Mesenchymal stem cell (in vitro differentiated cells and primary cell): Measurements from ENCODE around the gene PDE11A.
"Not testable (repeated sequence)": the region's sequence is repeated elsewhere in the genome, so short reads cannot be mapped to it uniquely, and the experiment has no call there.

Experiments
- DNase-seq: peaks from one replicate; pipeline ENCODE4 v3.0.0-alpha.2; 2013
- H2AFZ ChIP-seq: one replicate; pipeline ENCODE4 v1.6.1; 2013; ENCODE audit warnings: low read depth, mild to moderate bottlenecking, control low read depth, inconsistent platforms, low read length, moderate library complexity
- H2AK5ac ChIP-seq: 2 replicates; pipeline ENCODE4 v1.6.1; 2013; ENCODE audit warnings: low read length, moderate library complexity, mild to moderate bottlenecking, inconsistent platforms; ENCODE audit not compliant: severe bottlenecking
- H2BK120ac ChIP-seq: one replicate; pipeline ENCODE4 v1.6.1; 2013; ENCODE audit warnings: low read depth, mild to moderate bottlenecking, inconsistent platforms, low read length, moderate library complexity
- H2BK12ac ChIP-seq, 2 experiments: one replicate each; pipeline ENCODE4 v1.6.1; 2013; ENCODE audit warnings: inconsistent platforms in 2 of 2, low read length in 2 of 2, mild to moderate bottlenecking in 2 of 2, moderate library complexity in 2 of 2, control low read depth in 1 of 2
- H2BK15ac ChIP-seq: one replicate; pipeline ENCODE4 v1.6.1; 2013; ENCODE audit warnings: mild to moderate bottlenecking, low read depth, inconsistent platforms; ENCODE audit not compliant: poor library complexity, severe bottlenecking
- H2BK5ac ChIP-seq: 2 replicates; pipeline ENCODE4 v1.6.1; 2013; ENCODE audit warnings: low read depth, mild to moderate bottlenecking, low read length, control low read depth, inconsistent platforms; ENCODE audit not compliant: poor library complexity, severe bottlenecking
- H3K14ac ChIP-seq, 2 experiments: one replicate each; pipeline ENCODE4 v1.6.1; 2013; ENCODE audit warnings: inconsistent platforms in 2 of 2, low read length in 2 of 2, control low read depth in 1 of 2, mild to moderate bottlenecking in 1 of 2, moderate library complexity in 1 of 2
- H3K18ac ChIP-seq, 2 experiments: one replicate each; pipeline ENCODE4 v1.6.1; 2013; ENCODE audit warnings: inconsistent platforms in 2 of 2, low read length in 2 of 2, control low read depth in 1 of 2, low read depth in 1 of 2, mild to moderate bottlenecking in 1 of 2
- H3K23ac ChIP-seq, 2 experiments: one replicate each; pipeline ENCODE4 v1.6.1; 2013; ENCODE audit warnings: inconsistent platforms in 2 of 2, low read length in 2 of 2, mild to moderate bottlenecking in 2 of 2, moderate library complexity in 2 of 2, control low read depth in 1 of 2
- H3K27ac ChIP-seq: 2 replicates; pipeline ENCODE4 v1.5.1; 2013; ENCODE audit warnings: mild to moderate bottlenecking, moderate library complexity, low read length, control low read depth, inconsistent platforms; ENCODE audit not compliant: poor library complexity, severe bottlenecking
- H3K27me3 ChIP-seq, 2 experiments: 2 replicates each; pipeline versions ENCODE4 v1.6.1 to v1.7.0; 2013; ENCODE audit warnings: low read length in 2 of 2, mild to moderate bottlenecking in 2 of 2, moderate library complexity in 2 of 2, control low read depth in 1 of 2, inconsistent platforms in 1 of 2; ENCODE audit not compliant: control insufficient read depth in 1 of 2, insufficient read depth in 1 of 2
- H3K36me3 ChIP-seq, 2 experiments: 2 replicates each; pipeline versions ENCODE4 v1.6.1 to v1.7.0; 2013; ENCODE audit warnings: low read length in 2 of 2, control low read depth in 1 of 2, inconsistent platforms in 1 of 2, low read depth in 1 of 2, mild to moderate bottlenecking in 1 of 2; ENCODE audit not compliant: insufficient read depth in 2 of 2, control insufficient read depth in 1 of 2
- H3K4ac ChIP-seq, 2 experiments: one replicate each; pipeline ENCODE4 v1.6.1; 2013; ENCODE audit warnings: inconsistent platforms in 2 of 2, low read length in 2 of 2, mild to moderate bottlenecking in 2 of 2, moderate library complexity in 2 of 2, control low read depth in 1 of 2, low read depth in 1 of 2
- H3K4me1 ChIP-seq: 2 replicates; pipeline ENCODE4 v1.6.1; 2013; ENCODE audit warnings: low read depth, low read length, control low read depth; ENCODE audit not compliant: control insufficient read depth, insufficient read depth
- H3K4me2 ChIP-seq: 2 replicates; pipeline ENCODE4 v1.6.1; 2013; ENCODE audit warnings: low read length, mild to moderate bottlenecking, inconsistent platforms; ENCODE audit not compliant: poor library complexity, severe bottlenecking
- H3K4me3 ChIP-seq, 2 experiments: 2 replicates each; pipeline versions ENCODE4 v1.5.1 to v1.7.0; 2013; ENCODE audit warnings: low read length in 2 of 2, mild to moderate bottlenecking in 2 of 2, control low read depth in 1 of 2, low read depth in 1 of 2; ENCODE audit not compliant: insufficient read depth in 1 of 2
- H3K79me1 ChIP-seq: replicated peaks from 2 replicates; pipeline ENCODE4 v1.6.1; 2013; ENCODE audit warnings: mild to moderate bottlenecking, control low read depth, low read length, inconsistent platforms; ENCODE audit not compliant: poor library complexity, severe bottlenecking
- H3K9ac ChIP-seq: 2 replicates; pipeline ENCODE4 v1.7.0; 2013; ENCODE audit warnings: mild to moderate bottlenecking, low read length, moderate library complexity
- H3K9me3 ChIP-seq: 2 replicates; pipeline ENCODE4 v1.7.0; 2013; ENCODE audit warnings: mild to moderate bottlenecking, low read length; ENCODE audit not compliant: control insufficient read depth
- H4K8ac ChIP-seq: one replicate; pipeline ENCODE4 v1.6.1; 2013; ENCODE audit warnings: inconsistent platforms, mild to moderate bottlenecking, low read length, moderate library complexity
- H4K91ac ChIP-seq: one replicate; pipeline ENCODE4 v1.6.1; 2013; ENCODE audit warnings: mild to moderate bottlenecking, low read length, inconsistent platforms
- WGBS: methylation state at CpG from one replicate; pipeline ENCODE4 v1.1.7; 2013; ENCODE audit warnings: mixed read lengths; 5-methylcytosine and 5-hydroxymethylcytosine counted together

Gene PDE11A

GRCh38 chr2:177842243-177842642, 230.3 kb downstream of the PDE11A start:
- DNase-seq, result no peak
- Histone ChIP-seq H2BK12ac (no peak overlapping the region), H3K27ac (no peak overlapping the region), H3K4ac (no peak overlapping the region), H2BK15ac (no peak overlapping the region), H2AK5ac (no peak overlapping the region), H3K9ac (no peak overlapping the region), H4K8ac (no peak overlapping the region), H2BK5ac (no peak overlapping the region), H4K91ac (no peak overlapping the region), H3K9me3 (peaks cover 6% of the 10 kb centered on the region), H3K36me3 (no peaks in the 10 kb centered on the region), H2BK120ac (no peak overlapping the region), H3K4me1 (no peaks in the 10 kb centered on the region), H3K18ac (no peak overlapping the region), H3K4me3 (no peak overlapping the region), H3K14ac (no peak overlapping the region), H3K23ac (no peak overlapping the region), H3K27me3 (no peaks in the 10 kb centered on the region), H3K79me1 (no peaks in the 10 kb centered on the region), H3K4me2 (no peak overlapping the region), H2AFZ (no peak overlapping the region)
- 72% methylated on average over 3 of the region's 3 CpGs for WGBS

DNA sequence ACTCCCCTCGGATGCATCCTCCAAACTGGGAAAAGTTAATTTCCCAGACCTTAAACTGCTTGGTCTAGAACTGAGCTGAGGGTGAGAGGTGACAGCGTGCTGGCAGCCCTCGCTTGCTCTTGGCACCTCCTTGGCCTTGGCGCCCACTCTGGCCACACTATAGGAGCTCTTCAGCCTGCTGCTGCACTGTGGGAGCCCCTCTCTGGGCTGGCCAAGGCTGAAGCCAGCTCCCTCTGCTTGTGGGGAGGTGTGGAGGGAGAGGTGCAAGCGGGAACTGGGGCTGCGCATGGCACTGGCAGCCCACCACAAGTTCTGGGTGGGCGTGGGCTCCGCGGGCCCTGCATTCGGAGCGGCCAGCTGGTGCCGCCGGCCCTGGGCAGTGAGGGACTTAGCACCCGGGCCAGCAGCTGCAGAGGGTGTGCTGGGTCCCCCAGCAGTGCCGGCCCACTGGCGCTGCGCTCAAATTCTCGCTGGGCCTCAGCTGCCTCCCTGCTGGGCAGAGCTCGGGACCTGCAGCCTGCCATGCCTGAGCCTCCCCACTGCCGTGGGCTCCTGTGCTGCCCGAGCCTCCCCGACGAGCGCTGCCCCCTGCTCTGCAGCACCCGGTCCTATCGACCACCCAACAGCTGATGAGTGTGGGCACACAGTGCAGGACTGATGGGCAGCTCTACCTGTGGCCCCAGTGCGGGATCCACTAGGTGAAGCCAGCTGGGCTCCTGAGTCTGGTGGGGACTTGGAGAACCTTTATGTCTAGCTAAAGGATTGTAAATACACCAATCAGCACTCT, 237.0 kb downstream of the PDE11A start:
- H2BK15ac ChIP-seq, H3K4me2 ChIP-seq, H2AK5ac ChIP-seq, H4K8ac ChIP-seq, H3K4me3 ChIP-seq, H3K36me3 ChIP-seq, H2BK12ac ChIP-seq, H4K91ac ChIP-seq, H3K4ac ChIP-seq, H3K23ac ChIP-seq, H3K79me1 ChIP-seq, H3K27ac ChIP-seq, H3K9ac ChIP-seq, H3K18ac ChIP-seq, H3K27me3 ChIP-seq, H2BK120ac ChIP-seq, H2BK5ac ChIP-seq, H3K4me1 ChIP-seq, DNase-seq, H2AFZ ChIP-seq: not testable (repeated sequence)
- 93% methylated on average over 26 of the region's 27 CpGs for WGBS
- peaks cover 18% of the 10 kb centered on the region for H3K9me3 ChIP-seq
- H3K14ac ChIP-seq, result peak overlapping the region in 1 of 2 experiments; percentile 32

- Histone ChIP-seq H2BK120ac (no peak overlapping the region), H3K4me2 (no peak overlapping the region), H2AFZ (no peak overlapping the region), H3K18ac (no peak overlapping the region), H3K9me3 (peaks cover 13% of the 10 kb centered on the region), H2BK12ac (no peak overlapping the region), H3K14ac (no peak overlapping the region), H3K9ac (no peak overlapping the region), H2BK15ac (no peak overlapping the region), H3K23ac (no peak overlapping the region), H4K91ac (no peak overlapping the region), H3K36me3 (no peaks in the 10 kb centered on the region), H2AK5ac (no peak overlapping the region), H3K4me1 (peaks cover 1% of the 10 kb centered on the region), H2BK5ac (no peak overlapping the region), H3K4me3 (no peak overlapping the region), H3K27ac (no peak overlapping the region), H4K8ac (no peak overlapping the region), H3K4ac (no peak overlapping the region), H3K27me3 (no peaks in the 10 kb centered on the region), H3K79me1 (no peaks in the 10 kb centered on the region)
- 87% methylated on average over 6 of the region's 6 CpGs for WGBS
- DNase-seq, result no peak
These were observed 239.8 kb downstream of the PDE11A start for GRCh38 chr2:177832611-177833433.

GRCh38 chr2:177830881-177831386, 241.6 kb downstream of the PDE11A start:
- Histone ChIP-seq H3K4me3 (no peak overlapping the region), H4K91ac (no peak overlapping the region)

More at GRCh38 chr2:177830881-177831386, 241.6 kb downstream of the PDE11A start:
- Histone ChIP-seq H2BK5ac (no peak overlapping the region), H2AK5ac (no peak overlapping the region), H2BK15ac (no peak overlapping the region), H3K79me1 (no peaks in the 10 kb centered on the region), H3K4me2 (no peak overlapping the region), H2BK120ac (no peak overlapping the region), H4K8ac (no peak overlapping the region), H3K27ac (no peak overlapping the region), H3K27me3 (peaks cover 0 to 3% of the 10 kb centered on the region in 2 experiments), H3K23ac (no peak overlapping the region), H3K36me3 (no peaks in the 10 kb centered on the region), H3K9ac (no peak overlapping the region), H2AFZ (no peak overlapping the region), H2BK12ac (no peak overlapping the region), H3K9me3 (peaks cover 13% of the 10 kb centered on the region), H3K18ac (no peak overlapping the region), H3K4ac (no peak overlapping the region), H3K14ac (no peak overlapping the region), H3K4me1 (peaks cover 1% of the 10 kb centered on the region)
- no peak for DNase-seq
- 88% methylated on average over 1 of the region's 1 CpG for WGBS
